Measurements from ENCODE around the gene DOCK6.

Gene DOCK6

GRCh38 chr19:11205939-11206570 lies 56.3 kb downstream of the DOCK6 start:
- Mint-ChIP-seq H3K4me3 (no peak overlapping the region), H3K27me3 (ENCODE audit: low read depth) (no peaks in the 10 kb centered on the region), H3K4me1 (ENCODE audit: low read depth) (no peaks in the 10 kb centered on the region), H3K27ac (no peak overlapping the region), H3K9me3 (peaks cover 6% of the 10 kb centered on the region), H3K36me3 (ENCODE audit: low read depth) (no peaks in the 10 kb centered on the region)
- no peak for DNase-seq (ENCODE audit: low spot score)

- no peak overlapping the region for H3K27ac Mint-ChIP-seq
- H3K36me3 Mint-ChIP-seq (ENCODE audit: low read depth) = no peaks in the 10 kb centered on the region
- H3K4me1 Mint-ChIP-seq (ENCODE audit: low read depth) = no peaks in the 10 kb centered on the region
- no peak overlapping the region for H3K4me3 Mint-ChIP-seq
- H3K9me3 Mint-ChIP-seq = no peaks in the 10 kb centered on the region
- DNase-seq (ENCODE audit: low spot score) = no peak
- no peaks in the 10 kb centered on the region for H3K27me3 Mint-ChIP-seq (ENCODE audit: low read depth)
Observed at GRCh38 chr19:11204943-11205349, 57.4 kb downstream of the DOCK6 start.

- Mint-ChIP-seq H3K4me1 (ENCODE audit: low read depth) (no peaks in the 10 kb centered on the region), H3K27me3 (ENCODE audit: low read depth) (peaks cover 4% of the 10 kb centered on the region), H3K9me3 (no peaks in the 10 kb centered on the region), H3K36me3 (ENCODE audit: low read depth) (no peaks in the 10 kb centered on the region), H3K27ac (no peak overlapping the region), H3K4me3 (no peak overlapping the region)
- no peak for DNase-seq (ENCODE audit: low spot score)
Observed at GRCh38 chr19:11204076-11204602, 58.2 kb downstream of the DOCK6 start.

GRCh38 chr19:11203194-11204075 lies 58.9 kb downstream of the DOCK6 start:
- Mint-ChIP-seq H3K27me3 (ENCODE audit: low read depth) (peaks cover 4% of the 10 kb centered on the region), H3K27ac (no peak overlapping the region), H3K4me3 (no peak overlapping the region), H3K36me3 (ENCODE audit: low read depth) (no peaks in the 10 kb centered on the region), H3K9me3 (no peaks in the 10 kb centered on the region), H3K4me1 (ENCODE audit: low read depth) (no peaks in the 10 kb centered on the region)
- no peak for DNase-seq (ENCODE audit: low spot score)

- Mint-ChIP-seq H3K27ac (no peak overlapping the region), H3K4me1 (ENCODE audit: low read depth) (no peaks in the 10 kb centered on the region), H3K27me3 (ENCODE audit: low read depth) (peaks cover 4% of the 10 kb centered on the region), H3K36me3 (ENCODE audit: low read depth) (no peaks in the 10 kb centered on the region), H3K4me3 (no peak overlapping the region), H3K9me3 (no peaks in the 10 kb centered on the region)
- DNase-seq (ENCODE audit: low spot score) = no peak
Observed at GRCh38 chr19:11202488-11203193, 59.7 kb downstream of the DOCK6 start.

- no peak for DNase-seq (ENCODE audit: low spot score)
- H3K27ac Mint-ChIP-seq = no peak overlapping the region
- no peaks in the 10 kb centered on the region for H3K4me1 Mint-ChIP-seq (ENCODE audit: low read depth)
- no peak overlapping the region for H3K4me3 Mint-ChIP-seq
- H3K27me3 Mint-ChIP-seq (ENCODE audit: low read depth) = peaks cover 4% of the 10 kb centered on the region
- H3K36me3 Mint-ChIP-seq (ENCODE audit: low read depth) = no peaks in the 10 kb centered on the region
- no peaks in the 10 kb centered on the region for H3K9me3 Mint-ChIP-seq
Observed at GRCh38 chr19:11201791-11202190, 60.5 kb downstream of the DOCK6 start.

GRCh38 chr19:11200931-11201330 lies 61.4 kb downstream of the DOCK6 start:
- no peak for DNase-seq (ENCODE audit: low spot score)
- Mint-ChIP-seq H3K9me3 (no peaks in the 10 kb centered on the region), H3K36me3 (ENCODE audit: low read depth) (no peaks in the 10 kb centered on the region), H3K4me1 (ENCODE audit: low read depth) (peaks cover 1% of the 10 kb centered on the region), H3K27ac (no peak overlapping the region), H3K4me3 (no peak overlapping the region), H3K27me3 (ENCODE audit: low read depth) (peaks cover 9% of the 10 kb centered on the region)

GRCh38 chr19:11200015-11200574 lies 62.2 kb downstream of the DOCK6 start:
- peaks cover 4% of the 10 kb centered on the region for H3K4me1 Mint-ChIP-seq (ENCODE audit: low read depth)
- DNase-seq (ENCODE audit: low spot score) = no peak
- H3K9me3 Mint-ChIP-seq = no peaks in the 10 kb centered on the region
- peaks cover 13% of the 10 kb centered on the region for H3K27me3 Mint-ChIP-seq (ENCODE audit: low read depth)
- H3K27ac Mint-ChIP-seq = no peak overlapping the region
- no peak overlapping the region for H3K4me3 Mint-ChIP-seq
- H3K36me3 Mint-ChIP-seq (ENCODE audit: low read depth) = no peaks in the 10 kb centered on the region

- DNase-seq (ENCODE audit: low spot score) = no peak
- Mint-ChIP-seq H3K36me3 (ENCODE audit: low read depth) (no peaks in the 10 kb centered on the region), H3K9me3 (no peaks in the 10 kb centered on the region), H3K4me1 (ENCODE audit: low read depth) (peaks cover 4% of the 10 kb centered on the region), H3K4me3 (peak overlapping the region; percentile 32), H3K27me3 (ENCODE audit: low read depth) (peaks cover 13% of the 10 kb centered on the region), H3K27ac (no peak overlapping the region)
Observed at GRCh38 chr19:11199517-11199916, 62.8 kb downstream of the DOCK6 start.

GRCh38 chr19:11198769-11199424 lies 63.4 kb downstream of the DOCK6 start:
- Mint-ChIP-seq H3K36me3 (ENCODE audit: low read depth) (no peaks in the 10 kb centered on the region), H3K9me3 (no peaks in the 10 kb centered on the region), H3K27me3 (ENCODE audit: low read depth) (peaks cover 13% of the 10 kb centered on the region), H3K4me1 (ENCODE audit: low read depth) (peaks cover 4% of the 10 kb centered on the region), H3K4me3 (no peak overlapping the region), H3K27ac (no peak overlapping the region)
- DNase-seq (ENCODE audit: low spot score) = no peak

GRCh38 chr19:11198175-11198534 lies 64.2 kb downstream of the DOCK6 start:
- Mint-ChIP-seq H3K9me3 (no peaks in the 10 kb centered on the region), H3K27ac (no peak overlapping the region), H3K27me3 (ENCODE audit: low read depth) (peaks cover 13% of the 10 kb centered on the region), H3K4me1 (ENCODE audit: low read depth) (peaks cover 4% of the 10 kb centered on the region), H3K36me3 (ENCODE audit: low read depth) (no peaks in the 10 kb centered on the region), H3K4me3 (peak overlapping the region; percentile 77)
- no peak for DNase-seq (ENCODE audit: low spot score)

- Mint-ChIP-seq H3K9me3 (no peaks in the 10 kb centered on the region), H3K27ac (no peak within 1 kb of the TSS), H3K36me3 (ENCODE audit: low read depth) (no peaks in the 10 kb centered on the region), H3K27me3 (ENCODE audit: low read depth) (peaks cover 13% of the 10 kb centered on the region), H3K4me1 (ENCODE audit: low read depth) (peaks cover 4% of the 10 kb centered on the region), H3K4me3 (peak within 1 kb of the TSS; percentile 78)
- DNase-seq (ENCODE audit: low spot score) = peak; percentile 73
Observed at GRCh38 chr19:11197291-11198174, 64.8 kb downstream of the DOCK6 start, which contains the start of gene KANK2. Gene KANK2, minus strand, starts transcription at chr19:11197545. Its CDS starts 3,034 bp downstream, at chr19:11194511.
